HG03558 (cell line): Measurements from ENCODE around the gene C21orf91.
A peak's percentile ranks its signal among the peaks of the same experiment; 100 is the strongest.
"Not testable (repeated sequence)": the region's sequence is repeated elsewhere in the genome, so short reads cannot be mapped to it uniquely, and the experiment has no call there.

Experiments used
- ATAC-seq: cut with Tn5 transposase; IDR thresholded peaks from one replicate; pipeline ENCODE4 v1.9.1; 2021; ENCODE audit warnings: moderate number of reproducible peaks; ENCODE audit not compliant: unreplicated experiment; ENCODE audit errors: extremely low read depth

The C21orf91 gene

GRCh38 chr21:17781524-17781923, 37.6 kb downstream of the C21orf91 start:
- no peak for ATAC-seq

GRCh38 chr21:17780539-17780938, 38.6 kb downstream of the C21orf91 start:
- peak; percentile 25 for ATAC-seq

GRCh38 chr21:17779980-17780379, 39.2 kb downstream of the C21orf91 start:
- no peak for ATAC-seq

GRCh38 chr21:17779496-17779895, 39.7 kb downstream of the C21orf91 start:
- ATAC-seq: no peak

- no peak for ATAC-seq
These were observed 41.9 kb downstream of the C21orf91 start for GRCh38 chr21:17777072-17777765.

- ATAC-seq: peak; percentile 43
These were observed 43.6 kb downstream of the C21orf91 start for GRCh38 chr21:17775431-17776126.

- ATAC-seq: not testable (repeated sequence)
These were observed 44.1 kb downstream of the C21orf91 start for GRCh38 chr21:17775021-17775420.

GRCh38 chr21:17769447-17769845, 49.7 kb downstream of the C21orf91 start:
- no peak for ATAC-seq

- ATAC-seq: no peak
These were observed 50.2 kb downstream of the C21orf91 start for GRCh38 chr21:17768840-17769446.

GRCh38 chr21:17765207-17765606, 53.9 kb downstream of the C21orf91 start:
- no peak for ATAC-seq

- ATAC-seq: no peak
These were observed 55.7 kb downstream of the C21orf91 start for GRCh38 chr21:17763288-17764037.

GRCh38 chr21:17759511-17760178, 59.5 kb downstream of the C21orf91 start:
- ATAC-seq: no peak

GRCh38 chr21:17758683-17759082, 60.5 kb downstream of the C21orf91 start:
- no peak for ATAC-seq

- no peak for ATAC-seq
These were observed 61.5 kb downstream of the C21orf91 start for GRCh38 chr21:17757671-17758070.

- no peak for ATAC-seq
These were observed 65.4 kb downstream of the C21orf91 start for GRCh38 chr21:17753736-17754135.

GRCh38 chr21:17752171-17752570, 67.0 kb downstream of the C21orf91 start:
- no peak for ATAC-seq

GRCh38 chr21:17746920-17747319, 72.2 kb downstream of the C21orf91 start:
- ATAC-seq: no peak

- no peak for ATAC-seq
These were observed 74.1 kb downstream of the C21orf91 start for GRCh38 chr21:17745086-17745485.

- no peak for ATAC-seq
These were observed 76.1 kb downstream of the C21orf91 start for GRCh38 chr21:17742940-17743592.

GRCh38 chr21:17742181-17742580, 77.0 kb downstream of the C21orf91 start:
- no peak for ATAC-seq
